Measurements from ENCODE around the gene TECR. TPM values are rescaled to one million over a fixed set of nuclear protein-coding genes. Genes with fewer than 3 reads are reported as not detected.
"Not testable (repeated sequence)": the region's sequence is repeated elsewhere in the genome, so short reads cannot be mapped to it uniquely, and the experiment has no call there.

Gene TECR
- total RNA-seq, 4 donors from 2014 or later = 75.5 to 126 (median 99.0) TPM

- WGBS, 2 donors = 78% methylated on average over 4 of the region's 4 CpGs
- TF ChIP-seq, protein P1, sequence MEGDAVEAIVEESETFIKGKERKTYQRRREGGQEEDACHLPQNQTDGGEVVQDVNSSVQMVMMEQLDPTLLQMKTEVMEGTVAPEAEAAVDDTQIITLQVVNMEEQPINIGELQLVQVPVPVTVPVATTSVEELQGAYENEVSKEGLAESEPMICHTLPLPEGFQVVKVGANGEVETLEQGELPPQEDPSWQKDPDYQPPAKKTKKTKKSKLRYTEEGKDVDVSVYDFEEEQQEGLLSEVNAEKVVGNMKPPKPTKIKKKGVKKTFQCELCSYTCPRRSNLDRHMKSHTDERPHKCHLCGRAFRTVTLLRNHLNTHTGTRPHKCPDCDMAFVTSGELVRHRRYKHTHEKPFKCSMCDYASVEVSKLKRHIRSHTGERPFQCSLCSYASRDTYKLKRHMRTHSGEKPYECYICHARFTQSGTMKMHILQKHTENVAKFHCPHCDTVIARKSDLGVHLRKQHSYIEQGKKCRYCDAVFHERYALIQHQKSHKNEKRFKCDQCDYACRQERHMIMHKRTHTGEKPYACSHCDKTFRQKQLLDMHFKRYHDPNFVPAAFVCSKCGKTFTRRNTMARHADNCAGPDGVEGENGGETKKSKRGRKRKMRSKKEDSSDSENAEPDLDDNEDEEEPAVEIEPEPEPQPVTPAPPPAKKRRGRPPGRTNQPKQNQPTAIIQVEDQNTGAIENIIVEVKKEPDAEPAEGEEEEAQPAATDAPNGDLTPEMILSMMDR (IDR thresholded peaks at IDR 0.05) = no peak
- TF ChIP-seq POLR2A (IDR thresholded peaks at IDR 0.05) = no peak
- Histone ChIP-seq H3K36me3 (no peaks in the 10 kb centered on the region), H3K9me3 (no peaks in the 10 kb centered on the region), H3K4me1 (no peaks in the 10 kb centered on the region), H3K27ac (no peak overlapping the region), H3K4me3 (replicated peaks in 1 of 3) (no peak overlapping the region), H3K27me3 (no peaks in the 10 kb centered on the region)
- intact Hi-C loops (cut with DNase I) = no loop called here
- DNase-seq = no peak
Observed at GRCh38 chr19:14612657-14613056, 83.3 kb downstream of the TECR start.

DNA sequence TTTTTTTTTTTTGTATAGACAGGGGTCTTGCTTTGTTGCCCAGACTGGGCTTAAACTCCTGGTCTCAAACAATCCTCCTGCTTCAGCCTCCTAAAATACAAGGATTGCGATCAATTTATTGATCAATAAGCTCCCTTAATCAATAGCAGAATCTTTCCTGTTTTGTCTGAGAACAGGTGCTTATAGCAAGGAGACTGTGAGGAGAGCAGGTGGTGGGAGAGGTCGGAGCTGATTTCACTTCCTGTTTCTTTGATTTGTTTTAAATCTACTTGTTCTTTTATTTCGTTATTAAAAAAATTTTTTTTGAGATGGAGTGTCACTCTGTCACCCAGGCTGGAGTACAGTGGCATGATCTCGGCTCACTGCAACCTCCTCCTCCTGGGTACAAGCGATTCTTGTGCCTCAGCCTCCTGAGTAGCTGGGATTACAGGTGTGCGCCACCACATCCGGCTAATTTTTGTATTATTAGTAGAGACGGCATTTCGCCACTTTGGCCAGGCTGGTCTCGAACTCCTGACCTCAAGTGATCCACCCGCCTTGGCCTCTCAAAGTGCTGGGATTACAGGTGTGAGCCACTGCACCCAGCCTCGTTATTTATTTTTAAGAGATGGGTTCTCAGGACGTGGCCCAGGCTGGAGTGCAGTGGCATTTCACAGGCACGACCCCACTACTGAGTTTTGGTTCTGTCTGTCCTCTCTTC lies 84.2 kb downstream of the TECR start:
- intact Hi-C loops (cut with DNase I); DNase-seq; H3K9me3 ChIP-seq; H3K4me1 ChIP-seq; H3K36me3 ChIP-seq; H3K4me3 ChIP-seq (replicated peaks in 1 of 3); H3K27me3 ChIP-seq; H3K27ac ChIP-seq: not testable (repeated sequence)
- 78 to 79% methylated on average over 14 of the region's 14 CpGs for WGBS, 2 donors

GRCh38 chr19:14614099-14614412 lies 84.7 kb downstream of the TECR start:
- DNase-seq = no peak
- H3K27me3 ChIP-seq = no peaks in the 10 kb centered on the region
- no peak overlapping the region for H3K27ac ChIP-seq
- H3K9me3 ChIP-seq = no peaks in the 10 kb centered on the region
- TF ChIP-seq, protein P1 (IDR thresholded peaks at IDR 0.05) = no peak
- no peak for TF ChIP-seq POLR2A (IDR thresholded peaks at IDR 0.05)
- H3K4me1 ChIP-seq = no peaks in the 10 kb centered on the region
- WGBS, 2 donors = 64 to 72% methylated on average over 4 of the region's 4 CpGs
- H3K36me3 ChIP-seq = no peaks in the 10 kb centered on the region
- H3K4me3 ChIP-seq (replicated peaks in 1 of 3) = no peak overlapping the region
- intact Hi-C loops (cut with DNase I) = no loop called here

MicroRNA genes within 50 kb of the gene (microRNA counts, 767-probe panel; counts per million panel counts)
- microRNA hsa-miR-639 = 0 counts per million in 2 donors

Small RNAs within 50 kb of the gene (microRNA-seq; reads per million reads assigned to microRNA genes)
- 3.3 reads per million for gene MIR639

Small RNAs within 50 kb of the gene (small RNA-seq; reads per million reads assigned to genes)
- gene RN7SL842P (not detected), gene SNRPGP15 (not detected)

Other genes starting within 250 kb of the TECR start
- 10 to 100 TPM; 35.7 to 63.4 (median 37.8) TPM for gene ADGRE5, start 148.2 kb upstream of the TECR start, total RNA-seq
- 10 to 100 TPM; 53.3 to 89.7 (median 59.7) TPM for gene DDX39A, start 110.3 kb upstream of the TECR start, total RNA-seq
- gene PKN1, start 96.3 kb upstream of the TECR start, total RNA-seq = 10 to 100 TPM; 66.5 to 79.8 (median 74.2) TPM
- 1 to 10 TPM in 1 of 4 donors, not detected in 3; 1.5 TPM for gene PTGER1, start 54.2 kb upstream of the TECR start, total RNA-seq
- 10 to 100 TPM; 34.7 to 93.7 (median 55.4) TPM for gene GIPC1, start 33.5 kb upstream of the TECR start, total RNA-seq
- 10 to 100 TPM; 49.1 to 61.1 (median 55.3) TPM for gene DNAJB1, start 11.2 kb upstream of the TECR start, total RNA-seq
- gene NDUFB7, start 42.5 kb downstream of the TECR start, total RNA-seq = 100 to 1,000 TPM; 208 to 584 (median 422) TPM
- not detected for gene CLEC17A, start 53.5 kb downstream of the TECR start, total RNA-seq
- under 1 TPM in 1 of 4 donors, not detected in 3; 0.24 TPM for gene ADGRE3, start 145.2 kb downstream of the TECR start, total RNA-seq
- 10 to 100 TPM; 22.8 to 50.1 (median 26.0) TPM for gene ZNF333, start 160.5 kb downstream of the TECR start, total RNA-seq
- 1 to 10 TPM in 3 of 4 donors, under 1 TPM in 1; 0.33 to 6.0 (median 2.0) TPM for gene ADGRE2, start 249.0 kb downstream of the TECR start, total RNA-seq

Data from thyroid gland (tissue), 4 donors.